HG03439 (cell line): ENCODE data around the gene EHBP1.
"Not testable (repeated sequence)": the region's sequence is repeated elsewhere in the genome, so short reads cannot be mapped to it uniquely, and the experiment has no call there.

Experiments
- ATAC-seq: cut with Tn5 transposase; IDR thresholded peaks from one replicate; pipeline ENCODE4 v1.9.1; 2021; ENCODE audit warnings: mild to moderate bottlenecking, moderate library complexity; ENCODE audit not compliant: unreplicated experiment

The EHBP1 gene

DNA sequence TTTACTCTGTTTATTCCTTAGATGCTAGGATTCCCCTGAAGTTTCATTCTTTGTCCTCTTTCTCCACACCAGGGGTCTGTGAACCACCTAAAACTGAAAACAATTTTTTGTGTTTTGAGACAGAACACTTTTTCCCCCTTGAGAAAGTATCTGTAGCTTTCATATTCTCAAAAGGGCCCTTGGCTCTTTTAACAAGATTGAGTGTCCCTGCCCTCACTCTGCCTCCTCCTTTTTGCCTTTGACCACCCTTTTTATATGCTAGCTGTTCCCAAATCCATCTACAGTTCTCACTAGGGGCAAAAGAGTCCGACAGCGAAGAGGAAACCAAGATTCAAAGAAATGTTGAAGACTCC lies 883 bp upstream of the EHBP1 start:
- no peak for ATAC-seq

DNA sequence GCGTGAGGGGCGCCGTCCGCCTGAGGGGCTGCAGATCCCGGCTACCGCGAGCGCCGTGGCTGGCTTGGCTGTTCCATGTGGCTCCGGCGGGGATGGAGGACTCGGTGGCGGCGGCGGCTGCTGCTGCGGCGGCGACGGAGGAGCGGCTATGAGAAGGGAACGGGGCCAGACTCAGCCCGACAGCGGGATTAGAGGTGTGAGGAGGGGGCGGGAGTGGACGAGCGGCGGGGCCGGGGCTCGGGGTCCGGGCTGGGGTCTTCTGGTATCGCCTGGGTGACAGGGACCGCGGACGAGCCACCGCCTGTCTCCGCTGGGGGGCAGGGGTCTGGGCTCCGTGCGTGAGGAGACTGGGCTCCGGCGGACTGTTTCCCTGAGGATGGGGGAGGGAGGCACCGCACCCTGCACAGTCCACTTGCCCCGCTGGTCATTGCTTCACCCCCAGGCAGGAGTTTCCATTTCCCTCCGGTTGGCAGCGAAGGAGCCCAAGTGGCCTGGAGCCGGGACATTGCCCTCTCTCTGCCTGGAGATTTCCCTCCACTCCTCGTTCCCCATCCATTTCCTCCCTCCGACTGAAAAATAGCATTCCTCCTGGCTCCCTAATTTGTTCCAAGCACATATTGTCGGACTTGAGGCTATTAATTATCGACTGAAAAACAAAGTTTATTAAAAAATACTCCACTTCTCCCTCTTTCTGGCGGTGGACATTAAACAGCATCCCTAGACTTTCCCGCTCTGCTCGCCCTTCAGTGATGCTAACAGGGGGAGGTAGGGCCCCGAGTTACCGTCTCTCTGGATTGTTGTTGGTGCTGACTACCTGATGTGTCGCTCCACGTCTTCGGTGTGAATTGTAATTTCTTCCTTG lies 577 bp downstream of the EHBP1 start:
- ATAC-seq, result peak; percentile 2

DNA sequence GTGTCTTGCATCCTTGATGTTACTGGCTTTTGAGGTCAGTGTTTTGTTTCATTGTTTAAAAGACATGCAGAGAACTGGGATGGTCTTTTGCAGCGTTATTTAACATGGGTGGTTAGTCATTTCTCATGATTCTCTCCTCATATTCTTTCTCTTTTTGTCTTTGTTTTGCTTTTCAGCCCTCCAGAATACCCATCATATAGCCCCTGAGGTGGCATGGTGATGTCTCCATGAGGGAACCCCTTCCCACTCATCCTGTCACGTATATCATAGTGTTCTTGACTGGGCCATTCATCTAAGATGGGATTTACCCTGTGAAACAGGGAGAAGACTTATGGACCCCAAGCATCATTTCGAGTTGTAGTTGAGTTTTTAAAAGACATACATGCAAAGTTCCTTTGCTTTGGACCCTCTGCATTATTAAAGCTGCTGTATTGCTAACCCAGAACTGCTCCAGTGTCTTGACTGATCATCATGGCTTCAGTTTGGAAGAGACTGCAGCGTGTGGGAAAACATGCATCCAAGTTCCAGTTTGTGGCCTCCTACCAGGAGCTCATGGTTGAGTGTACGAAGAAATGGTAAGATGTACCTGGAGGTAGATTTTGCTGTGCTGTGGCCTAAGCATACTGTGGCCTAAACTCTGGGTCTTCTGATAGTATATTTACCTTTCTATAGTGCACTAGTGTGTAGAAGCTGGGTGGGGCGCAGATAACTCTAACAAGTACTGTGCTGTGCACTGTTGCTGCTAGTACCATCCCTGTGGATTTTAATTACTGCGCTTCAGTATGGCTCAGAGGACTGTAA lies 1.4 kb downstream of the EHBP1 start:
- no peak for ATAC-seq

DNA sequence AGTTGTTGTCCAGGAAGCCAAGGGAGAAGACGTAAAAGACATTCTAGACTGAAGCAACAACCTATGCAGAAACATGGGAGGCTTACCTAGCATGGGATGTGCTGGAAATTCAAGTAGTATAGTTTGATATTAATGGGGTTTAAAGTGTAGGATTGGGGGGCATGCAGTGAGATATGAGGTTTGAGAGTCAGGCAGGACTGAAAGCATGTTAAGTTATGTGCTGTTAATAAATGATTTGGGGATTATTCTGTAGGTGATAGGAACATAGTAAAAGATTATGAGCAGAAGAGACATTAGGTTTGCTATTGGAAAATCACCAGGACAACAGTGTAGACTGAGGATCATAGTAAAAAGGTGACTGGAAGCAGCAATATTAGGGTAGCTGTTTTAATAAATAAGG lies 3.2 kb downstream of the EHBP1 start:
- ATAC-seq, result no peak

DNA sequence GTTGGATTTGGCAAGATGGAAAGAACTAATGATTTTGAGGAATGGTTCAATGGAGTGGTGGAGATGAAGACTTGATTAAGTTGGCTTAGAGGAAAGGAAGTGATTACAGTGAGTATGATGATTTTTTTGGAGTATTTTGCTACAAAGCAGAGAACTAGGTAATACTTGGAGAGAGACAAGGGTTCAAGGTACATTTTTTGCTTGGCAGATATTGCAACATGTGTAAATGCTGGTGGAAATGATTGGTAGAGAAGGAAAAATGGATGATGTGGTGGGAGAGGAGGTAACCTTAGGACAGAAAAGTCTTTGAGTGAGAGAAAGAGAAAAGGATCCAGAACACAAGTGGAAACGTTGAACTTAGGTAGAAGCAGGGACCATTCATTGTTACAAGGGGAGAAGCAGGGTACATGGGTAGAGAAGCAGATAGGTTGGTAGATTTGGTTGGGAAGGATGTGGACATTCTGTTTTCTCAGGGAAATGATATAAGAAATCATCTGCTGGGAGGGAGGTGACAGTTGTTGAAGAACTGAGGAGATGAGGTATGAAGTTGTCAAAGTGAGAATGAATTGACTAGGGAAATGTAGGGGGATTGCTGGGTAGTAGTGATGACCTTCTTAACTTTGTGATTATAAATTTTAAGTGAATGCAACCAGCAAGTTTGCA lies 6.5 kb downstream of the EHBP1 start:
- no peak for ATAC-seq

DNA sequence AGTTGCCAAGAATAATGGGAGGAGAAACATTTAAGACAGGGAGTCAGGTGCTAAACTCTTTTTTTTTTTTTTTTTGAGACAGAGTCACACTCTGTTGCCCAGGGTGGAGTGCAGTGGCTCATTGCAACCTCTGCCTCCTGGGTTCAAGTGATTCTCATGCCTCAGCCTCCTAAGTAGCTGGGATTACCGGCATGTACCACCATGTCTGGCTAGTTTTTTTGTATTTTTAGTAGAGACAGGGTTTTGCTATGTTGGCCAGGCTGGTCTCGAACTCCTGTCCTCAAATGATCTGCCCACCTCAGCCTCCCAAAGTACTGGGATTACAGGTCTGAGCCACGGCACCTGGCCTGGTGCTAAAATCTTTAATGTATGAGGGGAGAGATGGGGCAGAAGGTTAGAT lies 7.7 kb downstream of the EHBP1 start:
- not testable (repeated sequence) for ATAC-seq

DNA sequence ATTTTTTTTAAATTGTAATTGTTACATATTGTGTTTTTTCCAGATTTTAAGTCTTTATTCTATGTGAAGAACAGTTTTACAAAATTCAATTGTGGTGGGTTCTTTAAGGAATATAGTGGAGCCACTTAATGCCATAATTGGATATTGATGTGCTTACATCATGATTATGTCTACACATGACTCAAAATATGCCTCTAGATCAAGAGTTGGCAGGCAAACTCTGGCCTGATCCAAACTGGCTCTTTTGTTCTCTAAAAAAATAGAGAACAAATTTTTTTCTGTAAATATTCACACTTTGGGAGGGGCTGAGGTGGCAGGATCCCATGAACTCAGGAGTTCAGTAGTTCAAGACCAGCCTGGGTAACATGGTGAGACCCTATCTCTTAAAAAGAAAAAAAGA lies 8.3 kb downstream of the EHBP1 start:
- no peak for ATAC-seq

DNA sequence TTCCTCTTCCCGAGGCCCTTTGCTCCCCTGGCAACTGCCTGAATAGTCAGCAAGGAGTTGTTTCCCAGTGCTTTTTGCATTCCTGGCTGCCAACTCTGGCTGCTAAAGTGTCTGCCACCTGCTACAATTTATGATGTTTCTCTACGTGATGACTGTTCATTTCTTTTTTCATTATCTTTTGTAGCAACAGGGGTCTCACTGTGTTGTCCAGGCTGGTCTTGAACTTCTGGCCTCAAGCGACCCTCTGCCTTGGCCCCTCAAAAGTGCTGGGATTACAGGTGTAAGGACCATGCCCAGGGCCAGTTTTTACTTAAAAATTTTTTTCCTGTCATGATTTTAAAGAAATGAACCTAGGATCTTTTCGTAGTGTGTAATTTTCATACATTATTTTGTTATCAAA lies 11.3 kb downstream of the EHBP1 start:
- ATAC-seq, result no peak

DNA sequence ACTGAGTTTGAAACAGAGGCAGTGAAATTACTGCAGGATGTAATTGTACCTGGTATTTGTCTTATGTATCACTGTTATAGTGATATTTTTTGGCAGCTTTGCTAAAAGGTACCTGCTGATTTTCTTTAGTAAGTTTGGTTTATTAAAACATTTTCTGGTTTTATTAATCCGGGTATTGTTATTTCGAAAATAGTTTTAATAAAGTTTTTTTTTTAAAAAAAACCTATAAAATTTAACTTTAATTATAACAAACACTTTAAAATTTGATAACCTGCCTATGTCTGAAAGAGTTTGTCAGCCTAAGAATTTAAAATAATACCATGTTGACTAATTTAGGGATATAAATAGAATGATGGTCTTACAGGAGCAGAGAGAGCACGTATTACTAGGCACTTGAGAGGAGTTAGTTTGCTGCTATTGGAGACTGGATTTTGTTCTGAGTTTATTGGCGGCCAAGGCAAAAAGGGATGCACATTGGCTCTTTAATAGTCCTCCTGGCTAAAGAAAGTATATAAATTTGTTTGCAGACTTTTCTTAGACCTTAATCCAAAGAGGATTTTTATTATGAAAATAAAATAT lies 12.1 kb downstream of the EHBP1 start:
- no peak for ATAC-seq

DNA sequence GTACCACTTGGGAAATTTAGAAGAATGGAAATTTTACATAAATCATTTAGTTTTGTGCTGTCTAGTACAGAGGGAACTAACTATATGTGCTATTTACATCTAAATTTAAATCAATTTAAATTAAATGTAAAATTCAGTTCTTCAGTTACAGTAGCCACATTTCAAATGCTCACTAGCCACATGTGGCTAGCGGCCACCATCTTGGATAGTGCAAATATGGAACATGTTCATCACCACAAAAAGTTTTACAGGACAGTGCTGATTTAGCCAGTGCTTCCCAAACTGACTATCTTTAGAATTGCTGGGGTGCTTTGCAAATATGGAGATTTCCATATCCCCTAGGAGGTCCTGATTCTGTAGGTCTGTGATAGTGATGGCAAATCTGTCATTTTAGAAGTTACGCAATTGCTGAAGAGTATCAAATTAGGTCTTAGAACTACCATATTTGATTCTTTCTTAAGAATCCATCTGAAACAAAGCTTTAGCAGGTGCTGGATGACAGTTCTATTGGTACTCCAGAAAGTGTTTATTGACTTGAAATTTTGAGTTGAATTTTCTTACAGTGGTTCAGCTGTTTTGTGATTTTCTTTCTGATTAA lies 12.8 kb downstream of the EHBP1 start:
- ATAC-seq, result no peak

DNA sequence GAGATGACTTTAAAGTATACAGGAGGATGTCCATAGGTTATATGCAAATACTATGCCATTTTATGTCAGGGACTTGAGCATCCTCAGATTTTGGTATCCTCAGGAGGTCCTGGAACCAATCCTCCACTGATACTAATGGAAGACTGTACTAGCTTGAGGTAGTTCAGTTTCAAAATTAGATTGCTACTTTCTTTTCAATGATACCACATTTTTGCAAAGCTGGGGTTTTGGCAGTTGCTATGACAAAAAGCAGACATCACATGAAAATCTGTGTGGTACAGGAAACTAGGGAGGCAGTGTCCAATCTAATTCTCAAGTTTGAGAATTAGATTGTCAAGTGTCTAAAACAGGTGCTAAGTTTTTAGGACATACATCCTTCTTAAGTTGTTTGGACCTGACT lies 14.2 kb downstream of the EHBP1 start:
- no peak for ATAC-seq

DNA sequence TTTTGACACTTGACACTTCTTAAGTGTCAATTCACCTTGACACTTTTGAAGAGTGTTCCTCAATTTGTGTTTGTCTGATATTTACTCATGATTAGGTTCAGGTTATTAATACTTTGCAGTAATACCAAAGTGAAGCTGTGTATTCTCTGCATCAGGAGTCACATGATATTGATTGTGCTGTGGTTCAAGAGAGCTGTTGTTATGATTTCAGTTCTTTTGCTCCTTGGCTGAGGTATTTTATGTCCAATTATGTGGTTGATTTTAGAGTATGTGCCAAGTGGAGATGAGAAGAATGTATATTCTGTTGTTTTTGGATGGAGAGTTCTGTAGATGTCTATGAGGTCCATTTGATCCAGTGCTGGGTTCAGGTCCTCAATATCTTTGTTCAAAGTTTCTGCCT lies 17.2 kb downstream of the EHBP1 start:
- ATAC-seq, result no peak

DNA sequence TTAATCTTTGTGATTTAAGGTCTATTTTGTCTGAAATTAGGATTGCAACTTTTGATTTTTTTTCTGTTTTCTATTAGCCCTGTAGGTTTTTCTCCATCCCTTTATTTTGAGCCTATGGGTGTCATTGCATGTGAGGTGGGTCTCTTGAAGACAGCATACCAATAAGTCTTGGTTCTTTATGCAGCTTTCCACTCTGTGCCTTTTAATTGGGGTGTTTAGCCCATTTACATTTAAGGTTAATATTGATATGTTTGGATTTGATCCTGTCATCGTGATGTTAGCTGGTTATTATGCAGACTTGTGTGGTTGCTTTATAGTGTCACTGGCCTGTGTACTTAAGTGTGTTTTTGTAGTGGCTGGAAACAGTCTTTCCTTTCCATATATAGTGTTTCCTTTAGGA lies 17.7 kb downstream of the EHBP1 start:
- no peak for ATAC-seq

DNA sequence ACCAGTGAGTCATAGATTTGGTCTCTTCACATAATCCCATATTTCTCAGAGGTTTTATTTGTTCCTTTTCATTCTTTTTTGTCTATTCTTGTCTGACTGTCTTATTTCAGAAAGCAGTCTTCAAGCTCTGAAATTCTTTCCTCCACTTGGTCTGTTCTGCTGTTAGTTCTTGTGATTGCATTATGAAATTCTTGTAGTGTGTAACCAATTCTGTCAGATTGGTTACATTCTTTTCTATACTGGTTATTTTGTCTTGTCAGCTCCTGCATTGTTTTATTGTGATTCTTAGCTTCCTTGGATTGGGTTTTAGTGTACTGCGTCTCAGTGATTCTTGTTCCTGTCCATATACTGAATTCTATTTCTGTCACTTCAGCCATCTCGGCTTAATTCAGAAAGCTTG lies 18.6 kb downstream of the EHBP1 start:
- ATAC-seq, result no peak

DNA sequence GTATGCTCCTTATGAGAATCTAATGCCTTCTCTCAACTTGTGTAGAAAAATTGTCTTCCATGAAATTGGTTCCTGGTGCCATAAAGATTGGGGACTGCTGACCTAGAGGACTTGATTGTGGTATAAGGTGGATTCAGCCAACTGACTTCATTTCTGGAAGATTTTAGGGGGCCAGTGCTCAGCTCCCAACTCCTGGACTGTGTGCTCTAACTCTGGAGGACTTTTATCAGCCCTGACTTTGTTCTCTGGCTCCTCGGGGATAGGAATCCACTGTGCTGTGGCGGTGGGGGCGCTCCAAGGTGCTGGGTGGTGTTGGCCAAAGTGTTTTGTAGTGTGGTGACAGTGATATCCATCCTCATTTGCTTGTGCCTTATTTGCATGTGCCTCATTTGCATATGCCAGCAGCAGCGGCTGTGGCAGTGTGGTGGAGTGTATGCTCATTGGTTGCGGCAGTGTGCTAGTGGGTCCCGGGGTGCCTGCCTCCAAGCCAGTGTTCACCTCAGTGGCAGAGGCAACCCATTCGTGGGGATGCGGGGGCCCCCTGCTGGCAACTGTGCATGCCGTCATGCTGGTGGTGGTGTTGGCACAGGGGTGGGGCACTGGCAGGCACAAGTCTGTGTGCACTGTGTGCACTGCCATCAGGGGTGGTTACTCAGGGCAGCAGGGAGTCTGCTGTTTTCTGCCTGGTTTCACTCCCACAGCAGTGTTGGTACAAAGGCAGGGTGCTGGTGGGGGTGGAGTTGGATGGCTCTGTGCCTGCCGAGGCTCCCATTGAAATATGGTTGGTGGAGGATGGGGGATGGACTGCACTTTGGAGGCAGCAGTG lies 19.6 kb downstream of the EHBP1 start:
- no peak for ATAC-seq

DNA sequence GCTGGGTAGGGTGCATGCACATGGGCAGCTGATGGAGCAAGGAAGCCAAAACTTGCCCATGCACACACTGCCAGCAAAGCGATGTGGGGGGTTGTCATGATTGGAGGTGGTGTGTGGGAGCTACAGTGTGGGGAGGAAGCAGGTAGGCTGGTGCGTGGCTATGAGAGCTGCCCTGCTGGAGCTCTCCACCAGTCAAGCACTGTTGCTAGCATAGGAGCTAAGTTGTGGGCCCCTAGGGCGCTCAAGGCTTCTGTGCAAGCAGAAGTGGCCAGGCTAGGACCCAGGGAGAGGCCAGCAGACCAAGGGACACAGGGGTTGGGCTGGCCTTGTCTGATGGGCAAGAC lies 20.2 kb downstream of the EHBP1 start:
- no peak for ATAC-seq

DNA sequence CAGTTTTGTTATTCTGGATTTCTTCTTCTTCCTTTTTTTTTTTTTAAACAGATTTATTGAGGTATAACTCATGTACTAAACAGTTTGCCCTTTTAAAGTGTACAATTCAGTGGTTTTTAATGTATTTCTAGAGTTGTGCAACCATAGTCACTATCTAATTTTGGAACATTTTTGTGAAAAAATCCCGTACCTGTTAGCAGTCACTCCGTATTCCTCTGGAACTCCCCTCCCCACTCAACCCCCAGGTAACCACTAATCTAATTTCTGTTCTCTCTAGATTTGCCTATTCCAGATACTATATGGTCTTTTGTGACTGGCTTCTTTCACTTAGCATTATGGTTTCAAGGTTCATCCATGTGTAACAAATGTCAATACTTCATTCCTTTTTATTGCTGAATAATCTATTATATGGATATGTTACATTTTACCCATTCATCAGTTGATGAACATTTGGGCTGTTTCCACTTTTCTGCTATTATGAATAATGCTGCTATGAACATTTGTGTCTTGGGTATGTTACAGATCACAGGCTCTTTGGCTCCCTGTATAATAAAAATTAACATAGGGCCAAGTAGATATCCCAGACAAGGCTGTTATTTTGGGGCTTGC lies 21.9 kb downstream of the EHBP1 start:
- no peak for ATAC-seq

DNA sequence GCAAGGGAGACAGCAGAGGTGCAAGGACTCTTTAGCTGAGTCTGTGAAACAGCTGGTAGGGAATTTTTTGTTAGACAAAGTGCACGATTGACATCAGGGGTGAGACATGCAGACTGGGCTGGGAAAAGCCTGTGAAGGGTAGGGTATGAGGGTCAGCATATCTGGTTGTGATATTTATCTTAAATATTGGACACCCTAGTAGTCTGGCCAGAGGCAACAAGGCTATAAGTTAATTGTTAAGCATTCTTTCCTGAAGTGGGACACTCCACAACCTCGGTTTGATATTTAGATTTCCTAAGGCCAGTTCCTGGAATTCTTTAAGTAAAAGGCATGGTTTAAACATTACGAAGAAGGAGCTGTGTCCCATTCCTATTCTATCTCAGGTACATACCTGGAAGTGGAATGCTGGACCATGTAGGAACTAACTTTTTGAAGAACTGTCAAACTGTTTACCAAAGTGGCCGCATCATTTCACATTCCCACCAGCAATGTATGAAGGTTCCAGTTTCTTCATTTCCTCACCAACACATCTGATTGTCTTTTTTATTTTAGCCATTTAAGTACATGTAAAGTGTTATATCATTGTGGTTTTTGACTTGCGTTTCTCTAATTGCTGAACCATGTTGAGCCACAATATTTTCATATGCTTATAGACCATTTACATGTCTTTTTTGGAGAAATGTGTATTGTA lies 22.5 kb downstream of the EHBP1 start:
- no peak for ATAC-seq

DNA sequence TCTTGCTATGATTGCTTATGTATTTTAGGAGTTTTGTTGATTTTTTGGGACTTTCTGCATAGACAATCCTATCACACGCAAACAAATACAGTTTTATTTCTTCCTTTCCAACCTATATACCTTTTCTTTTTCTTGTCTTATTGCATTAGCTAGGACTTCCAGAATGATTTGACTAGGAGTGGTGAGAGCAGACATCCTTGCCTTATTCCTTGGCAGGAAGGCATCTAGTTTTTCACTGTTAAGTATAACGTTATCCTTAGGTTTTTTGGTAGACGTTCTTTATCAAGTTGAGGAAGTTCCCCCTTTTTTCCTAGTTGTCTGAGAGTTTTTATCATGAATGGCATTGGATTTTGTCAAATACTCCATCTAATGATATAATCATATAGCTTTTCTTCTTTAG lies 25.8 kb downstream of the EHBP1 start:
- no peak for ATAC-seq
